Activated CD8-positive, alpha-beta T cell treated with anti-CD3 and anti-CD28 coated beads for 36 hours (primary cell): Measurements from ENCODE around the gene PCGF3. TPM values are rescaled to one million over a fixed set of nuclear protein-coding genes. Genes with fewer than 3 reads are reported as not detected.

Experiments used
- ATAC-seq: fragments of 200-7000 bp; cut with Tn5 transposase; one replicate; pipeline ENCODE4 v1.10.0; 2021; ENCODE audit warnings: mild to moderate bottlenecking, moderate library complexity
- CTCF ChIA-PET: fragments of 350-600 bp; sonication (Branson Sonifier 250); formaldehyde crosslinking; loops from one replicate; lab custom pipeline; 2021; ENCODE audit warnings: antibody characterized with exemption; lab: Charles Lee
- POLR2A ChIA-PET: fragments of 350-600 bp; sonication (Branson Sonifier 250); formaldehyde crosslinking; loops from one replicate; lab custom pipeline; 2021; ENCODE audit warnings: antibody characterized with exemption; lab: Charles Lee
- DNase-seq: peaks from one replicate; pipeline ENCODE4 v3.0.0-alpha.2; 2020
- H3K27ac Mint-ChIP-seq: one replicate; pipeline ENCODE4 v1.8.0; 2021; ENCODE audit warnings: mild to moderate bottlenecking, mixed read lengths
- H3K27me3 Mint-ChIP-seq: one replicate; pipeline ENCODE4 v1.8.0; 2021; ENCODE audit warnings: mixed read lengths
- H3K36me3 Mint-ChIP-seq: one replicate; pipeline ENCODE4 v1.8.0; 2021; ENCODE audit warnings: low read depth, mixed read lengths
- H3K4me1 Mint-ChIP-seq: one replicate; pipeline ENCODE4 v1.8.0; 2021; ENCODE audit warnings: low read depth, mixed read lengths
- H3K4me3 Mint-ChIP-seq: one replicate; pipeline ENCODE4 v1.8.0; 2021; ENCODE audit warnings: mild to moderate bottlenecking, moderate library complexity, mixed read lengths
- H3K9me3 Mint-ChIP-seq: one replicate; pipeline ENCODE4 v1.8.0; 2021; ENCODE audit warnings: mixed read lengths
- intact Hi-C: fragments of 100-400 bp; cut with micrococcal nuclease; formaldehyde crosslinking; loops from one replicate; pipeline ENCODE4 v1.10.0; 2022
- total RNA-seq, 2 experiments: library from RNA; stranded (reverse); gene quantifications; one replicate each; pipeline ENCODE4 v1.2.3, GENCODE V29; 2021
- TF ChIP-seq, protein P1 (sequence below): fragments of 200-600 bp; IDR thresholded peaks from one replicate; pipeline ENCODE4 v1.8.0; 2022; ENCODE audit warnings: antibody characterized with exemption, mild to moderate bottlenecking

PCGF3 gene
- total RNA-seq, 2 experiments from 2014 or later: 23.9 to 25.6 TPM

- peaks cover 44% of the 10 kb centered on the region for H3K4me1 Mint-ChIP-seq
- peak overlapping the region; percentile 81 for H3K4me3 Mint-ChIP-seq
- intact Hi-C loops: no loop called here
- no peak for ATAC-seq
- DNase-seq: no peak
- TF ChIP-seq, protein P1, sequence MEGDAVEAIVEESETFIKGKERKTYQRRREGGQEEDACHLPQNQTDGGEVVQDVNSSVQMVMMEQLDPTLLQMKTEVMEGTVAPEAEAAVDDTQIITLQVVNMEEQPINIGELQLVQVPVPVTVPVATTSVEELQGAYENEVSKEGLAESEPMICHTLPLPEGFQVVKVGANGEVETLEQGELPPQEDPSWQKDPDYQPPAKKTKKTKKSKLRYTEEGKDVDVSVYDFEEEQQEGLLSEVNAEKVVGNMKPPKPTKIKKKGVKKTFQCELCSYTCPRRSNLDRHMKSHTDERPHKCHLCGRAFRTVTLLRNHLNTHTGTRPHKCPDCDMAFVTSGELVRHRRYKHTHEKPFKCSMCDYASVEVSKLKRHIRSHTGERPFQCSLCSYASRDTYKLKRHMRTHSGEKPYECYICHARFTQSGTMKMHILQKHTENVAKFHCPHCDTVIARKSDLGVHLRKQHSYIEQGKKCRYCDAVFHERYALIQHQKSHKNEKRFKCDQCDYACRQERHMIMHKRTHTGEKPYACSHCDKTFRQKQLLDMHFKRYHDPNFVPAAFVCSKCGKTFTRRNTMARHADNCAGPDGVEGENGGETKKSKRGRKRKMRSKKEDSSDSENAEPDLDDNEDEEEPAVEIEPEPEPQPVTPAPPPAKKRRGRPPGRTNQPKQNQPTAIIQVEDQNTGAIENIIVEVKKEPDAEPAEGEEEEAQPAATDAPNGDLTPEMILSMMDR: no peak
- POLR2A ChIA-PET: interaction anchor here (0.9 to 5.1 kb wide), 6 partner anchors 12 to 229 kb away, joined by 3 to 31 read pairs (median 4); partner anchors contain the start of gene MYL5
- H3K27ac Mint-ChIP-seq: peak overlapping the region; percentile 85
- peaks cover 15% of the 10 kb centered on the region for H3K27me3 Mint-ChIP-seq
- H3K36me3 Mint-ChIP-seq: peaks cover 41% of the 10 kb centered on the region
- CTCF ChIA-PET: interaction anchor here (1.6 to 2.6 kb wide), 3 partner anchors 39 to 206 kb away, joined by 4 to 12 read pairs (median 7); no protein-coding TSS in a partner anchor
- no peaks in the 10 kb centered on the region for H3K9me3 Mint-ChIP-seq
Measured at GRCh38 chr4:780716-781492, 75.3 kb downstream of the PCGF3 start.

GRCh38 chr4:781493-782216 is 76.0 kb downstream of the PCGF3 start:
- Mint-ChIP-seq H3K4me1 (peaks cover 41% of the 10 kb centered on the region), H3K27me3 (peaks cover 15% of the 10 kb centered on the region), H3K27ac (peak overlapping the region; percentile 85), H3K36me3 (peaks cover 38% of the 10 kb centered on the region), H3K4me3 (peak overlapping the region; percentile 81), H3K9me3 (no peaks in the 10 kb centered on the region)
- DNase-seq (peak; percentile 98), ATAC-seq (peak; percentile 96)
- ChIA-PET POLR2A (interaction anchor here (0.7 to 5.1 kb wide), 9 partner anchors 12 to 228 kb away, joined by 3 to 31 read pairs (median 3); partner anchors contain the start of genes GAK, MYL5 and TMEM175), CTCF (interaction anchor here (2.1 to 2.6 kb wide), 3 partner anchors 12 to 206 kb away, joined by 7 to 12 read pairs (median 7); no protein-coding TSS in a partner anchor)
- TF ChIP-seq, protein P1: no peak
- intact Hi-C loops: no loop called here

GRCh38 chr4:784401-785331 is 79.0 kb downstream of the PCGF3 start:
- Mint-ChIP-seq H3K36me3 (peaks cover 10% of the 10 kb centered on the region), H3K27me3 (peaks cover 21% of the 10 kb centered on the region), H3K27ac (no peak overlapping the region), H3K4me3 (no peak overlapping the region), H3K4me1 (peaks cover 26% of the 10 kb centered on the region), H3K9me3 (no peaks in the 10 kb centered on the region)
- intact Hi-C loops: no loop called here
- TF ChIP-seq, protein P1: no peak
- ChIA-PET POLR2A (interaction anchor here (1.4 kb wide), 1 partner anchor 13 kb away, joined by 5 read pairs; no protein-coding TSS in a partner anchor), CTCF (interaction anchor here (1.6 kb wide), 1 partner anchor 13 kb away, joined by 3 read pairs; no protein-coding TSS in a partner anchor)
- no peak for DNase-seq
- ATAC-seq: no peak

GRCh38 chr4:785332-786073 is 79.9 kb downstream of the PCGF3 start:
- Mint-ChIP-seq H3K27ac (no peak overlapping the region), H3K27me3 (peaks cover 22% of the 10 kb centered on the region), H3K4me1 (peaks cover 17% of the 10 kb centered on the region), H3K36me3 (peaks cover 2% of the 10 kb centered on the region), H3K4me3 (no peak overlapping the region), H3K9me3 (no peaks in the 10 kb centered on the region)
- TF ChIP-seq, protein P1: no peak
- CTCF ChIA-PET: interaction anchor here (1.6 kb wide), 1 partner anchor 12 kb away, joined by 3 read pairs; no protein-coding TSS in a partner anchor
- intact Hi-C loops: no loop called here
- POLR2A ChIA-PET: interaction anchor here (1.4 kb wide), 1 partner anchor 12 kb away, joined by 5 read pairs; no protein-coding TSS in a partner anchor
- no peak for DNase-seq
- no peak for ATAC-seq
